ENCODE data around the gene DCBLD1. TPM values are rescaled to one million over a fixed set of nuclear protein-coding genes. Genes with fewer than 3 reads are reported as not detected.

Gene DCBLD1
- total and polyA plus RNA-seq, 2 of the 13 experiments (the other 11 are each of a cell fraction or from before 2014, with no cell fraction given): 23.2 to 41.5 TPM

DNA sequence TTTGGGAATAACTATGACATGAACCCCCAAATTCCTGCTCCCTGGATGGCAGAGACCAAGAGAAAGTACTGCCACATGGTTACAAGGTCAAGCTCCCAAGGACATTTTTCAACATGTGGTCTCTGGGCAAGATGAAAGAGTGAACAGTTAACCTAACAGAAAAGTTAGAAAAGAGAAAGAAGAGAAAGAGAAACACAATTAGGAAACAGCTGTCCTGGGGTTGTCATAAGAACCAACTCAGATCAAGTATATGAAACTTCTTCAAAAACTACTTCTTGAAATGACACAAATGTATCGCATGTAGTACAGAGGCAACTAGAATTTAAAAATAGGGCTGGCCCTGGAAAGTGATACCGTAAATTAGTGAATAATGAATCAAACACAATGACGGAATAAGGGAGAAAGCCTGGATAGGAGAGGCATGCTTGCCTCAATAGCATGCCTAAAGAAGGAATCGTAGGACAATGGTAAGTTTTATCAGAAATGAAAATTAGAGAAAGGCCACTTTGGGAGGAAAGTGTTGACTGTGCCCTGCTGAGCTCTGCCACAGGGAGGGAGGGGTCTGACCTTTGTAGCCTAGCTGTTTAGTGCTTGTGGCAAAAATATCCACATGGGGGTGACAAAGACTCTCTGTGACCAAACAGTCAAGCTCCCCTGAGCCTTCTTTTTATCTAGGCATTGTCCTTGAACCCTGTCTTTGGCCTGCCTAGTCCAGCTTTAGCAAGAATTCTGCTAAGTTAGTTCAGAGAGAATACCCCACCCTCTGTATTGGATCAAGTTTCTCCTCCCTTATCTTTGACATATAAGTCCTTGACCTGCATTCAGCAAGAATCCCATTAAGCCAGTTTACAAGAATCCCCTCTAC is 4.3 kb upstream of the DCBLD1 start (continued):
- TF ChIP-seq, protein P1, sequence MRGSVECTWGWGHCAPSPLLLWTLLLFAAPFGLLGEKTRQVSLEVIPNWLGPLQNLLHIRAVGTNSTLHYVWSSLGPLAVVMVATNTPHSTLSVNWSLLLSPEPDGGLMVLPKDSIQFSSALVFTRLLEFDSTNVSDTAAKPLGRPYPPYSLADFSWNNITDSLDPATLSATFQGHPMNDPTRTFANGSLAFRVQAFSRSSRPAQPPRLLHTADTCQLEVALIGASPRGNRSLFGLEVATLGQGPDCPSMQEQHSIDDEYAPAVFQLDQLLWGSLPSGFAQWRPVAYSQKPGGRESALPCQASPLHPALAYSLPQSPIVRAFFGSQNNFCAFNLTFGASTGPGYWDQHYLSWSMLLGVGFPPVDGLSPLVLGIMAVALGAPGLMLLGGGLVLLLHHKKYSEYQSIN (CRISPR knock-in tag; IDR thresholded peaks at IDR 0.05; ENCODE audit: borderline replicate concordance): no peak
- TF ChIP-seq, protein P2, sequence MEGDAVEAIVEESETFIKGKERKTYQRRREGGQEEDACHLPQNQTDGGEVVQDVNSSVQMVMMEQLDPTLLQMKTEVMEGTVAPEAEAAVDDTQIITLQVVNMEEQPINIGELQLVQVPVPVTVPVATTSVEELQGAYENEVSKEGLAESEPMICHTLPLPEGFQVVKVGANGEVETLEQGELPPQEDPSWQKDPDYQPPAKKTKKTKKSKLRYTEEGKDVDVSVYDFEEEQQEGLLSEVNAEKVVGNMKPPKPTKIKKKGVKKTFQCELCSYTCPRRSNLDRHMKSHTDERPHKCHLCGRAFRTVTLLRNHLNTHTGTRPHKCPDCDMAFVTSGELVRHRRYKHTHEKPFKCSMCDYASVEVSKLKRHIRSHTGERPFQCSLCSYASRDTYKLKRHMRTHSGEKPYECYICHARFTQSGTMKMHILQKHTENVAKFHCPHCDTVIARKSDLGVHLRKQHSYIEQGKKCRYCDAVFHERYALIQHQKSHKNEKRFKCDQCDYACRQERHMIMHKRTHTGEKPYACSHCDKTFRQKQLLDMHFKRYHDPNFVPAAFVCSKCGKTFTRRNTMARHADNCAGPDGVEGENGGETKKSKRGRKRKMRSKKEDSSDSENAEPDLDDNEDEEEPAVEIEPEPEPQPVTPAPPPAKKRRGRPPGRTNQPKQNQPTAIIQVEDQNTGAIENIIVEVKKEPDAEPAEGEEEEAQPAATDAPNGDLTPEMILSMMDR (CRISPR knock-in tag; IDR thresholded peaks at IDR 0.05): peak; percentile 95
- no peak for TF ChIP-seq ZNF543 (CRISPR knock-in tag; IDR thresholded peaks at IDR 0.05)
- peak; percentile 21; the same call in 1 of the 2 replicates for TF ChIP-seq MEF2D (CRISPR knock-in tag; IDR thresholded peaks at IDR 0.05)
- peak; percentile 80 for TF ChIP-seq NR2F2 (IDR thresholded peaks at IDR 0.05; ENCODE audit: borderline replicate concordance, low read depth)
- TF ChIP-seq, protein P3, sequence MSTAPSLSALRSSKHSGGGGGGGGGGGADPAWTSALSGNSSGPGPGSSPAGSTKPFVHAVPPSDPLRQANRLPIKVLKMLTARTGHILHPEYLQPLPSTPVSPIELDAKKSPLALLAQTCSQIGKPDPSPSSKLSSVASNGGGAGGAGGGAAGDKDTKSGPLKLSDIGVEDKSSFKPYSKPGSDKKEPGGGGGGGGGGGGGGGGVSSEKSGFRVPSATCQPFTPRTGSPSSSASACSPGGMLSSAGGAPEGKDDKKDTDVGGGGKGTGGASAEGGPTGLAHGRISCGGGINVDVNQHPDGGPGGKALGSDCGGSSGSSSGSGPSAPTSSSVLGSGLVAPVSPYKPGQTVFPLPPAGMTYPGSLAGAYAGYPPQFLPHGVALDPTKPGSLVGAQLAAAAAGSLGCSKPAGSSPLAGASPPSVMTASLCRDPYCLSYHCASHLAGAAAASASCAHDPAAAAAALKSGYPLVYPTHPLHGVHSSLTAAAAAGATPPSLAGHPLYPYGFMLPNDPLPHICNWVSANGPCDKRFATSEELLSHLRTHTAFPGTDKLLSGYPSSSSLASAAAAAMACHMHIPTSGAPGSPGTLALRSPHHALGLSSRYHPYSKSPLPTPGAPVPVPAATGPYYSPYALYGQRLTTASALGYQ (CRISPR knock-in tag; IDR thresholded peaks at IDR 0.05): no peak
- no peak for TF ChIP-seq ELF1 (CRISPR knock-in tag; IDR thresholded peaks at IDR 0.05)
- TF ChIP-seq ZBTB38 (CRISPR knock-in tag; IDR thresholded peaks at IDR 0.05): no peak
- TF ChIP-seq, protein P4, sequence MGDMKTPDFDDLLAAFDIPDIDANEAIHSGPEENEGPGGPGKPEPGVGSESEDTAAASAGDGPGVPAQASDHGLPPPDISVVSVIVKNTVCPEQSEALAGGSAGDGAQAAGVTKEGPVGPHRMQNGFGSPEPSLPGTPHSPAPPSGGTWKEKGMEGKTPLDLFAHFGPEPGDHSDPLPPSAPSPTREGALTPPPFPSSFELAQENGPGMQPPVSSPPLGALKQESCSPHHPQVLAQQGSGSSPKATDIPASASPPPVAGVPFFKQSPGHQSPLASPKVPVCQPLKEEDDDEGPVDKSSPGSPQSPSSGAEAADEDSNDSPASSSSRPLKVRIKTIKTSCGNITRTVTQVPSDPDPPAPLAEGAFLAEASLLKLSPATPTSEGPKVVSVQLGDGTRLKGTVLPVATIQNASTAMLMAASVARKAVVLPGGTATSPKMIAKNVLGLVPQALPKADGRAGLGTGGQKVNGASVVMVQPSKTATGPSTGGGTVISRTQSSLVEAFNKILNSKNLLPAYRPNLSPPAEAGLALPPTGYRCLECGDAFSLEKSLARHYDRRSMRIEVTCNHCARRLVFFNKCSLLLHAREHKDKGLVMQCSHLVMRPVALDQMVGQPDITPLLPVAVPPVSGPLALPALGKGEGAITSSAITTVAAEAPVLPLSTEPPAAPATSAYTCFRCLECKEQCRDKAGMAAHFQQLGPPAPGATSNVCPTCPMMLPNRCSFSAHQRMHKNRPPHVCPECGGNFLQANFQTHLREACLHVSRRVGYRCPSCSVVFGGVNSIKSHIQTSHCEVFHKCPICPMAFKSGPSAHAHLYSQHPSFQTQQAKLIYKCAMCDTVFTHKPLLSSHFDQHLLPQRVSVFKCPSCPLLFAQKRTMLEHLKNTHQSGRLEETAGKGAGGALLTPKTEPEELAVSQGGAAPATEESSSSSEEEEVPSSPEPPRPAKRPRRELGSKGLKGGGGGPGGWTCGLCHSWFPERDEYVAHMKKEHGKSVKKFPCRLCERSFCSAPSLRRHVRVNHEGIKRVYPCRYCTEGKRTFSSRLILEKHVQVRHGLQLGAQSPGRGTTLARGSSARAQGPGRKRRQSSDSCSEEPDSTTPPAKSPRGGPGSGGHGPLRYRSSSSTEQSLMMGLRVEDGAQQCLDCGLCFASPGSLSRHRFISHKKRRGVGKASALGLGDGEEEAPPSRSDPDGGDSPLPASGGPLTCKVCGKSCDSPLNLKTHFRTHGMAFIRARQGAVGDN (CRISPR knock-in tag; IDR thresholded peaks at IDR 0.05): no peak
- TF ChIP-seq PHF8 (CRISPR knock-in tag; IDR thresholded peaks at IDR 0.05): no peak
- TF ChIP-seq, protein P5, sequence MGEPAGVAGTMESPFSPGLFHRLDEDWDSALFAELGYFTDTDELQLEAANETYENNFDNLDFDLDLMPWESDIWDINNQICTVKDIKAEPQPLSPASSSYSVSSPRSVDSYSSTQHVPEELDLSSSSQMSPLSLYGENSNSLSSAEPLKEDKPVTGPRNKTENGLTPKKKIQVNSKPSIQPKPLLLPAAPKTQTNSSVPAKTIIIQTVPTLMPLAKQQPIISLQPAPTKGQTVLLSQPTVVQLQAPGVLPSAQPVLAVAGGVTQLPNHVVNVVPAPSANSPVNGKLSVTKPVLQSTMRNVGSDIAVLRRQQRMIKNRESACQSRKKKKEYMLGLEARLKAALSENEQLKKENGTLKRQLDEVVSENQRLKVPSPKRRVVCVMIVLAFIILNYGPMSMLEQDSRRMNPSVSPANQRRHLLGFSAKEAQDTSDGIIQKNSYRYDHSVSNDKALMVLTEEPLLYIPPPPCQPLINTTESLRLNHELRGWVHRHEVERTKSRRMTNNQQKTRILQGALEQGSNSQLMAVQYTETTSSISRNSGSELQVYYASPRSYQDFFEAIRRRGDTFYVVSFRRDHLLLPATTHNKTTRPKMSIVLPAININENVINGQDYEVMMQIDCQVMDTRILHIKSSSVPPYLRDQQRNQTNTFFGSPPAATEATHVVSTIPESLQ (CRISPR knock-in tag; conservative IDR thresholded peaks at IDR 0.05): no peak
- TF ChIP-seq ONECUT2 (CRISPR knock-in tag; IDR thresholded peaks at IDR 0.05): peak; percentile 37; the same call in 1 of the 2 replicates
- no peak for TF ChIP-seq ZNF264 (CRISPR knock-in tag; IDR thresholded peaks at IDR 0.05)
- TF ChIP-seq, protein P6, sequence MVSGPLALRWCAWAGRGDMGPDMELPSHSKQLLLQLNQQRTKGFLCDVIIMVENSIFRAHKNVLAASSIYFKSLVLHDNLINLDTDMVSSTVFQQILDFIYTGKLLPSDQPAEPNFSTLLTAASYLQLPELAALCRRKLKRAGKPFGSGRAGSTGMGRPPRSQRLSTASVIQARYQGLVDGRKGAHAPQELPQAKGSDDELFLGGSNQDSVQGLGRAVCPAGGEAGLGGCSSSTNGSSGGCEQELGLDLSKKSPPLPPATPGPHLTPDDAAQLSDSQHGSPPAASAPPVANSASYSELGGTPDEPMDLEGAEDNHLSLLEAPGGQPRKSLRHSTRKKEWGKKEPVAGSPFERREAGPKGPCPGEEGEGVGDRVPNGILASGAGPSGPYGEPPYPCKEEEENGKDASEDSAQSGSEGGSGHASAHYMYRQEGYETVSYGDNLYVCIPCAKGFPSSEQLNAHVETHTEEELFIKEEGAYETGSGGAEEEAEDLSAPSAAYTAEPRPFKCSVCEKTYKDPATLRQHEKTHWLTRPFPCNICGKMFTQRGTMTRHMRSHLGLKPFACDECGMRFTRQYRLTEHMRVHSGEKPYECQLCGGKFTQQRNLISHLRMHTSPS (CRISPR knock-in tag; IDR thresholded peaks at IDR 0.05; ENCODE audit: low read depth): peak; percentile 33; the same call in 1 of the 2 replicates
- peak; percentile 90; the same call in 1 of the 2 replicates for TF ChIP-seq SMYD3 (CRISPR knock-in tag; IDR thresholded peaks at IDR 0.05)
